ENCODE data around the gene DPH1.

The DPH1 gene

DNA sequence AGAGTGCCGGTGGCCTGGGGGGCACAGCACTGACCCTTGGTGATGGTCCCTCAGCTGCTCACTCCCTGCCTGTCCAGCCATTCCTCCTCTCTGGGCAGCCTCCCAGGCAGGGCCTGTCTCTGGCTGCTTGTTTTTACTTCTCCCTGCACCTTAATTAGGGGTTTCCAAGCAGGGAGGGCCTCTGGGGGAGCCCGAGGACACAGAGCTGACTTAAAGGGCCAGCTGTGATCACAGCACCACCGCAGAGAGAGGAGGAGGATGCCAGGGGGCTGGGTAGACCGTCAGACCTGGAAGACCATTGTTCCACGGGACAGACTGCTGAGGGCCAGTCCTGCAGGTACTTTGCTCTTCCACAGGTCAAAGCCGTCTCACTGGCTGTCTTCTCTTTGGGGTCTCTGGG lies 1.2 kb upstream of the DPH1 start:
- no peak overlapping the region for H3K4me3 ChIP-seq (ENCODE audit: low read depth, low read length)
- no peak for DNase-seq (ENCODE audit: low read depth)
- TF ChIP-seq, protein P1, sequence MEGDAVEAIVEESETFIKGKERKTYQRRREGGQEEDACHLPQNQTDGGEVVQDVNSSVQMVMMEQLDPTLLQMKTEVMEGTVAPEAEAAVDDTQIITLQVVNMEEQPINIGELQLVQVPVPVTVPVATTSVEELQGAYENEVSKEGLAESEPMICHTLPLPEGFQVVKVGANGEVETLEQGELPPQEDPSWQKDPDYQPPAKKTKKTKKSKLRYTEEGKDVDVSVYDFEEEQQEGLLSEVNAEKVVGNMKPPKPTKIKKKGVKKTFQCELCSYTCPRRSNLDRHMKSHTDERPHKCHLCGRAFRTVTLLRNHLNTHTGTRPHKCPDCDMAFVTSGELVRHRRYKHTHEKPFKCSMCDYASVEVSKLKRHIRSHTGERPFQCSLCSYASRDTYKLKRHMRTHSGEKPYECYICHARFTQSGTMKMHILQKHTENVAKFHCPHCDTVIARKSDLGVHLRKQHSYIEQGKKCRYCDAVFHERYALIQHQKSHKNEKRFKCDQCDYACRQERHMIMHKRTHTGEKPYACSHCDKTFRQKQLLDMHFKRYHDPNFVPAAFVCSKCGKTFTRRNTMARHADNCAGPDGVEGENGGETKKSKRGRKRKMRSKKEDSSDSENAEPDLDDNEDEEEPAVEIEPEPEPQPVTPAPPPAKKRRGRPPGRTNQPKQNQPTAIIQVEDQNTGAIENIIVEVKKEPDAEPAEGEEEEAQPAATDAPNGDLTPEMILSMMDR (IDR thresholded peaks at IDR 0.05; ENCODE audit: low read depth, low read length, missing control alignments), result no peak

DNA sequence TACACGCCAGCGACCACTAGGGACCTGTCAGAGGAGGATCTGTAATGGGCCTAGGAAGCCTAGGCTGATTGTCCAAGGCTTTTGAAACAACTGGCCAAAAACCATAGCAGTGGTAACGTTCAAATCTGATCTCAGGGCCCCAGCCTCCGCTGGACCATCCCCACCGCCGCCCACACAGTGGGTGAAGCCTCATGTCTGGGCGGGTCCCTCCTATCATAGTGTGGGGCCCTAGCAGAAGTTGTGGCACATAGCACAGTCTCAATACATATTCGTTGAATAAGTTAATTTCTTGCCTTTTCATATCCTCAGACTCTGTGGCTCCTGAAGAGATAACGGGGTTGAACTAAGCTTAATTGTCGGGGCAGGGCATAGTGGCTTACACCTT lies 818 bp downstream of the DPH1 start:
- peak overlapping the region; percentile 95 for H3K4me3 ChIP-seq (ENCODE audit: low read depth, low read length)
- no peak for DNase-seq (ENCODE audit: low read depth)
- TF ChIP-seq, protein P1 (IDR thresholded peaks at IDR 0.05; ENCODE audit: low read depth, low read length, missing control alignments), result peak; percentile 69

DNA sequence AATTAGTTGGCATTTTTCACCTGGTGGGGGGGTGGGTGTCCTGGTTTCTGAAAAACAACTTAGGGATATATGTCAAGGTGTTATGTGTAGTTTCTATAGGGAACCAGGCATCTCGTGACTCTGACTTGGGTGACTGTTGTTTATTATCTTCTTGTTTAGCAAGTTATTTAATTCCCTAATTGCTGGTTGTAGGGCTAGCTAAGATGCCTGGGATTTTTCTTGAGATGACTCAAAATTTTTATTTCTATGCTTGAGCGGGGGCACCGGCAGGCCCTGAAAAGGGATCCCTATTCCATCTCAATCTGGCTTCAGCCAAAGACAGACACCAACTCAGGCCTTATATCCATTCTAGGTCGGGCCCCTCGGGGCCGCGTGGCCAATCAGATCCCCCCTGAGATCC lies 3.2 kb downstream of the DPH1 start:
- DNase-seq (ENCODE audit: low read depth), result no peak
- no peak overlapping the region for H3K4me3 ChIP-seq (ENCODE audit: low read depth, low read length)
- TF ChIP-seq, protein P1 (IDR thresholded peaks at IDR 0.05; ENCODE audit: low read depth, low read length, missing control alignments), result no peak

DNA sequence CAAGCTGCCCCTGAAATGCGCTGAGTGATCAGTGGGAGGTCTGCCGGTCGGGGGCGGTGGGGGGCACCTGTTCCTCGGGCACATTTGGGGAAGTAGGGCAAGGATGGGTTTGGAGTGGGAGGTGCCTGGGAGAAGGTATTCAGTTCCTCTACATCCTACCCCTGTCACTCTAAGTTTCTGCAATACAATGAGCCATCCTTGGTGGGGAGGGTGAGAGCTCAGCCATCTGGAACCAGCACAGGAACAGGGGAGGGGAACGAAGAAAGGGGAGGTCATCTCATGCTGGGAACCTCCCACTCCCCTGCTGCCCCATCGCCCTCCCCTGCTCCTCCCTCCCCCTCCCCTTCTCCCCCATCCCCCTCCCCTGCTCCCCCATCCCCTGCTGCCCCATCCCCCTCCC lies 4.2 kb downstream of the DPH1 start:
- no peak overlapping the region for H3K4me3 ChIP-seq (ENCODE audit: low read depth, low read length)
- DNase-seq (ENCODE audit: low read depth), result no peak
- TF ChIP-seq, protein P1 (IDR thresholded peaks at IDR 0.05; ENCODE audit: low read depth, low read length, missing control alignments), result no peak

DNA sequence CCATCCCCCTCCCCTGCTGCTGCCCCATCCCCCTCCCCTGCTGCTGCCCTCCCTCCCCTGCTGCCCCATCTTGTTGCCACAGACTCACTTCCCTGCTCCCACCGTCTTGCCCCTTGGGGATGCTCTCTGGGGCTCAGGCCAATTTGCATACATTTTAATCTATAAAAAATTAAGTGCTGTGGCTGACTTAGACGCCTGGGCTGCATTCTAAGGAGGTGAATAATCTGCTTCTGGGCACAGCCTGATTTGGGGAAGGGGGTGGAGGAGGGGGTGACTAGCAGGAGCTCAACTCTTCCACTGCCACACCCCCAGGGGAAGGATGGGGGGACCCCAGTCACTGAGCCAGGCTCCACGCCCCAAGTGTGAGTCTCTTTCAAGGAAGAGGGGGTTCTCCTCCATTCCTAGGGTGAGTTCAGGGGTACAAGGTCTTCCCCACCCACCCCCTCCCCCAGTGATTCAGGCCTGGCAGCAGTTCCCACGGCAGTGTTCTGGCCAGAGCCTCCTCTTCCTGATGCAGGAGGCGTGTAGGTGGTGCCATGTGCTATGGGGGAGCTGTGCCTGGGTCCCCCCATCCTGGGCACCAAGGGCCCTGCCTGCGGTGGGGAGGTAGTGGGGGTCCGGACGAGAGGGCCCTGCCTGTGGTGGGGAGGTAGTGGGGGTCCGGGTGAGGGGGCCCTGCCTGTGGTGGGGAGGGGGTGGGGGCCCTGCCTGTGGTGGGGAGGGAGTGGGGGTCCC lies 5.0 kb downstream of the DPH1 start:
- DNase-seq (ENCODE audit: low read depth), result no peak
- TF ChIP-seq, protein P1 (IDR thresholded peaks at IDR 0.05; ENCODE audit: low read depth, low read length, missing control alignments), result no peak
- no peak overlapping the region for H3K4me3 ChIP-seq (ENCODE audit: low read depth, low read length)

DNA sequence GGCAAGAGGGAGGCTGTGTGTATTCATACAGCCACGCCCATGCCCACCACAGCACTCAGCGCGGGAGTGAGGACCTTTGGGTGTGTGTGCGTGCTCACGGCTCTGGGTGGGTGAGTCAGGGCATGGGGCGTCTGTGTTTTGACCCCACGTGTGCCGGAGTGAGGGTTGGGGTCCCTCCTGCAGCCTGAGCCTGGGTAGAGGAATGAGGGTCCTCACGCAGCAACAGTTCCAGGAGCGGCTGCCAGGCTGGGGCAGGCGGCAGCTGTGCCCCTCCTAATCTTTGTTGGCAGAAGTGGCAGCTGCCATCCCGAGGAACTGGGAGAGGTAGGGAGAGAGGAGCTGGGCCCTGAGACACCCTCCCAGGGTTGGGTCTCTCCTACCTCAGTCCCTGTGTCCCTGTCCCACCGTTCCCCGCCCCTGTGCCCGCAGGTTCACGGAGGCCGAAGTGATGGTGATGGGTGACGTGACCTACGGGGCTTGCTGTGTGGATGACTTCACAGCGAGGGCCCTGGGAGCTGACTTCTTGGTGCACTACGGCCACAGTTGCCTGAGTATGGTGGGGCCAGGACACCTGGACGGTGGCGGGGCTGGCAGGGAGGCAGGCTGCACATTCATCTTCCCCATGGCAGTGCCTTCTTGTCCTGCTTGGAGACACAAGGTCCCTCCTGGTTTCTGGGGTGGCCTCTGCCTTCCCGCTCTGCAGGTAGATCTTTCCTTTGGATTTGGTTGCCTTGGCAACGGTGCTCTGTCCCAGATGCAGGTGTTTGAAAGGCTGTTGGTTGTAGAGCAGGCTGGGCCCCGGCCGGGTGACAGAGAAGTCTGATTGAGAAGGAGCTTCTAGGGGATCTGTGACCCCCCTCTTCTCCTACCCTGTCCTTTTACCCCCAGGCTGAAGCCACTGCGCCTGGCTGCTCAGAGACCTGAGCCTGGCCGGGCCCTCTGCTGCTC lies 5.9 kb downstream of the DPH1 start:
- TF ChIP-seq, protein P1 (IDR thresholded peaks at IDR 0.05; ENCODE audit: low read depth, low read length, missing control alignments), result no peak
- no peak overlapping the region for H3K4me3 ChIP-seq (ENCODE audit: low read depth, low read length)
- DNase-seq (ENCODE audit: low read depth), result no peak

Measured in GM12864 (cell line).